MM.1S (cell line): Measurements from ENCODE around the gene KIF17.

Experiments used
- EZH2 ChIP-seq: fragments of 300-600 bp; sonication (generic); optimal IDR thresholded peaks from 2 replicates; pipeline ENCODE3; 2017; ENCODE audit warnings: low read depth, mild to moderate bottlenecking, antibody characterized with exemption, low read length, mixed read lengths
- TF ChIP-seq, protein P1 (sequence below): fragments of 300-600 bp; sonication (generic); IDR thresholded peaks from 2 replicates; pipeline ENCODE4 v1.5.1; 2016; ENCODE audit warnings: antibody characterized with exemption, low read length, mixed read lengths

DNA sequence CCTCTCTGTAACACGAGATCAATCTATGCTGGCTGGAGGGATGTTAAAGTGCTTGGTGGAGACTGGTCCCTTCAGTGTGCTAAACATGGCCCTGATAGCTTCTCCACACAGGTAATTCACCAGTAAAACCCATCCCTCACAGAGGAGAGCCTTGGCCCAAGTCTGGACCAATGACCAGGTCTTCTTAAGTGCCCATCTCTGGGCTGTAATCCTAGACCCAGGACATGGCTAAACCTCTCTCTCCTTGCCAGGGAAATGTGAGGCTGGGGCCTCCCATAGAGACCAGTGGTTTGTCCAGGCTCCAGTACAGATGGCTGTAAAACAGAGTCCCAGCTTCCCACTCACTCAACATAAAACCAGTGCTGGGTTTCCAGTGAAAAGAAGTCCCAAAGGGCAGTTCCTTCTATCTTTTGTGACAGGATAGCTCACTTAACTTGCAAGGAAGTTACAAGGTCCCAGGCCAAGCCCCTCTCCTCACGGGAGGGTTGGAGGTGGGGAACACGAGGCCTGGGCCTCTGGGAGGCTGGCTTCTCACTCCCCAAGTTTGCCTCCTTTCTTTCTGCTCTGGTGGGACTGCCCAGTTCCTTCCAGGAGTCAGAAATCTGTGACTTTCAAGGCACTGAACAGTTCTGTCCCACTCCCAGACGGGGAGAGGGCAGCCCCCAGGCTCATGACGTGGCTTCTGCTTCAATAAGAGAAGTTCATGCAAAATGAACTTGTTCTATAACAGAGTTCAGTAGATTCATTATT is 2.2 kb upstream of the KIF17 start:
- no peak for TF ChIP-seq EZH2
- TF ChIP-seq, protein P1, sequence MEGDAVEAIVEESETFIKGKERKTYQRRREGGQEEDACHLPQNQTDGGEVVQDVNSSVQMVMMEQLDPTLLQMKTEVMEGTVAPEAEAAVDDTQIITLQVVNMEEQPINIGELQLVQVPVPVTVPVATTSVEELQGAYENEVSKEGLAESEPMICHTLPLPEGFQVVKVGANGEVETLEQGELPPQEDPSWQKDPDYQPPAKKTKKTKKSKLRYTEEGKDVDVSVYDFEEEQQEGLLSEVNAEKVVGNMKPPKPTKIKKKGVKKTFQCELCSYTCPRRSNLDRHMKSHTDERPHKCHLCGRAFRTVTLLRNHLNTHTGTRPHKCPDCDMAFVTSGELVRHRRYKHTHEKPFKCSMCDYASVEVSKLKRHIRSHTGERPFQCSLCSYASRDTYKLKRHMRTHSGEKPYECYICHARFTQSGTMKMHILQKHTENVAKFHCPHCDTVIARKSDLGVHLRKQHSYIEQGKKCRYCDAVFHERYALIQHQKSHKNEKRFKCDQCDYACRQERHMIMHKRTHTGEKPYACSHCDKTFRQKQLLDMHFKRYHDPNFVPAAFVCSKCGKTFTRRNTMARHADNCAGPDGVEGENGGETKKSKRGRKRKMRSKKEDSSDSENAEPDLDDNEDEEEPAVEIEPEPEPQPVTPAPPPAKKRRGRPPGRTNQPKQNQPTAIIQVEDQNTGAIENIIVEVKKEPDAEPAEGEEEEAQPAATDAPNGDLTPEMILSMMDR = no peak
